Measurements from ENCODE around the gene DCUN1D3. TPM values are rescaled to one million over a fixed set of nuclear protein-coding genes. Genes with fewer than 3 reads are reported as not detected.

Gene DCUN1D3, protein sequence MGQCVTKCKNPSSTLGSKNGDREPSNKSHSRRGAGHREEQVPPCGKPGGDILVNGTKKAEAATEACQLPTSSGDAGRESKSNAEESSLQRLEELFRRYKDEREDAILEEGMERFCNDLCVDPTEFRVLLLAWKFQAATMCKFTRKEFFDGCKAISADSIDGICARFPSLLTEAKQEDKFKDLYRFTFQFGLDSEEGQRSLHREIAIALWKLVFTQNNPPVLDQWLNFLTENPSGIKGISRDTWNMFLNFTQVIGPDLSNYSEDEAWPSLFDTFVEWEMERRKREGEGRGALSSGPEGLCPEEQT
- 8.0 to 10.0 TPM (median 9.4 TPM) in 3 replicates for polyA plus RNA-seq
- polyA plus RNA-seq (2011; ENCODE audit: low read depth) = 14.8 TPM
- polyA plus RNA-seq (2011; cell fraction: cytosol; rRNA removed) = 7.1 and 9.8 TPM in 2 replicates
- 12.2 and 15.4 TPM in 2 replicates for polyA plus RNA-seq (2011; cell fraction: nucleus; rRNA removed)
- 11.5 and 28.0 TPM in 2 replicates for polyA plus RNA-seq (2012; ENCODE audit: low replicate concordance)
- polyA minus RNA-seq = 18.5 to 29.4 TPM (median 27.1 TPM) in 3 replicates
- polyA minus RNA-seq (2011; cell fraction: cytosol; rRNA and poly(A)+ RNA removed) = 14.8 TPM
- polyA minus RNA-seq (2011; cell fraction: nucleus; rRNA and poly(A)+ RNA removed) = 13.1 and 21.9 TPM in 2 replicates

DNA sequence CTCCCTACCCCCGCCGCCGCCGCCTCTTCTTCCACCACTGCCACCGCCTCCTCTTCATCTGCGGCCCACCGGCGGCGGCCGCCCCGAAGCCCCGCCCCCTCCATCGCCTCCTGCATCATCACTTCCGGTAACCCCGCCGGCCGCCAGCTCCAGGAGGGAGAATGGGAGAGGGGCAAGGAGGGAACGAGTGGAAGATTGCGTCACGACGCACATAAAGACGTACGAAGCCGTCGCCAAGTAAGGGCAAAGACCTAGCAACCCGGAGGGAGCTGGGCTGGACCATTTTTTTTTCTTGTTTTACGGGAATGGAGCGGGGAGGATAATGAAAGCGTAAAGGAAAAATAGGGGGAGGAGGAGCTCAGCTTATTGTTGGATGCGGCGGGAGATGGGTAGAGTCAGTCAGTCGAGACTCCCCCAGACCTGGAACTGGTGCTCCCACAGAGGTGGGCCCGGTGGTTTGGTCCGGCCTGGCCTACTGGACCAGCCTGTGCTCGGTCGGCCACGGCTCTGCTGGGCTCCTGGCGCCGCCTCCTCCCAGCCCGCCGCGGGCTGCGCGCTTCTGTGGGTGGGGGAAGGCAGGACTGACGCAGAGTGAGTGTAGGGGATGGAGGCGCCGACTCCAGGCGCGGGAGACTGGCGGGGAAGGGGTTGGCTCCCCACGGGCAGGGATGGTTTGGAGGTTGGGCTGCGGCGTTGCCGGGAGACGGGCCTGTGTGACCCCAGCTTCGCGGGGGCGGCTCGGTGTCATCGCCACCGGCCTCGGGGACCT is at the start of gene DCUN1D3, which contains the start of gene LYRM1:
Gene DCUN1D3 (minus strand): TSS at position 60 of the 769 bp plus-strand sequence. CDS start 37,820 bp downstream, outside the sequence.
Gene LYRM1 (plus strand): TSS at position 473 of the 769 bp plus-strand sequence. CDS start 14,785 bp downstream, outside the sequence.
- Histone ChIP-seq H3K79me2 (ENCODE audit: control insufficient read depth, insufficient read depth, low read length) (peaks cover 56% of the 10 kb centered on the region), H3K4me3 (ENCODE audit: control insufficient read depth in 2 of 3, extremely low read depth in 1 of 3, insufficient read depth in 2 of 3, low read depth in 1 of 3, low read length in 3 of 3) (peak within 1 kb of the TSS; percentile 70 to 86 (median 85)), H3K4me2 (ENCODE audit: control insufficient read depth, extremely low read depth, insufficient read depth, low read depth, low read length) (peak within 1 kb of the TSS; percentile 93), H3K36me3 (ENCODE audit: control insufficient read depth in 2 of 2, extremely low read depth in 1 of 2, insufficient read depth in 2 of 2, low read length in 2 of 2) (peaks cover 3 to 11% of the 10 kb centered on the region in 2 experiments), H3K9me3 (ENCODE audit: control insufficient read depth, low read depth, low read length) (no peaks in the 10 kb centered on the region), H3K27me3 (ENCODE audit: control insufficient read depth, extremely low read depth, insufficient read depth, low read length) (no peaks in the 10 kb centered on the region), H2AFZ (ENCODE audit: control insufficient read depth, low read length) (peak within 1 kb of the TSS; percentile 94), H3K27ac (ENCODE audit: control insufficient read depth, insufficient read depth, low read length) (peak within 1 kb of the TSS; percentile 98), H3K4me1 (ENCODE audit: control insufficient read depth, extremely low read depth, insufficient read depth, low read length) (peaks cover 61% of the 10 kb centered on the region), H3K9me1 (ENCODE audit: control insufficient read depth, extremely low read depth, insufficient read depth, low read length) (peaks cover 3% of the 10 kb centered on the region), H4K20me1 (ENCODE audit: control insufficient read depth, extremely low read depth, insufficient read depth, low read length) (no peaks in the 10 kb centered on the region), H3K9ac (ENCODE audit: control insufficient read depth, extremely low read depth, insufficient read depth, low read length) (peak within 1 kb of the TSS; percentile 97)
- DNase-seq (ENCODE audit: low read depth, low spot score) = peak; percentile 91
- TF ChIP-seq, protein P1, sequence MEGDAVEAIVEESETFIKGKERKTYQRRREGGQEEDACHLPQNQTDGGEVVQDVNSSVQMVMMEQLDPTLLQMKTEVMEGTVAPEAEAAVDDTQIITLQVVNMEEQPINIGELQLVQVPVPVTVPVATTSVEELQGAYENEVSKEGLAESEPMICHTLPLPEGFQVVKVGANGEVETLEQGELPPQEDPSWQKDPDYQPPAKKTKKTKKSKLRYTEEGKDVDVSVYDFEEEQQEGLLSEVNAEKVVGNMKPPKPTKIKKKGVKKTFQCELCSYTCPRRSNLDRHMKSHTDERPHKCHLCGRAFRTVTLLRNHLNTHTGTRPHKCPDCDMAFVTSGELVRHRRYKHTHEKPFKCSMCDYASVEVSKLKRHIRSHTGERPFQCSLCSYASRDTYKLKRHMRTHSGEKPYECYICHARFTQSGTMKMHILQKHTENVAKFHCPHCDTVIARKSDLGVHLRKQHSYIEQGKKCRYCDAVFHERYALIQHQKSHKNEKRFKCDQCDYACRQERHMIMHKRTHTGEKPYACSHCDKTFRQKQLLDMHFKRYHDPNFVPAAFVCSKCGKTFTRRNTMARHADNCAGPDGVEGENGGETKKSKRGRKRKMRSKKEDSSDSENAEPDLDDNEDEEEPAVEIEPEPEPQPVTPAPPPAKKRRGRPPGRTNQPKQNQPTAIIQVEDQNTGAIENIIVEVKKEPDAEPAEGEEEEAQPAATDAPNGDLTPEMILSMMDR (optimal IDR thresholded peaks at IDR 0.05 in 1 of 3, IDR thresholded peaks at IDR 0.05 in 1 of 3, conservative IDR thresholded peaks at IDR 0.05 in 1 of 3; ENCODE audit: extremely low read depth in 1 of 3, insufficient read depth in 2 of 3, low read length in 3 of 3) = no peak
- no peak for TF ChIP-seq EZH2 (IDR thresholded peaks at IDR 0.05; ENCODE audit: low read length)
- FAIRE-seq = no peak
- dilution Hi-C loops (cut with MboI; ENCODE audit: extremely low pct_ligation_motif_present, low sequenced_read_pairs) = no loop called here

DNA sequence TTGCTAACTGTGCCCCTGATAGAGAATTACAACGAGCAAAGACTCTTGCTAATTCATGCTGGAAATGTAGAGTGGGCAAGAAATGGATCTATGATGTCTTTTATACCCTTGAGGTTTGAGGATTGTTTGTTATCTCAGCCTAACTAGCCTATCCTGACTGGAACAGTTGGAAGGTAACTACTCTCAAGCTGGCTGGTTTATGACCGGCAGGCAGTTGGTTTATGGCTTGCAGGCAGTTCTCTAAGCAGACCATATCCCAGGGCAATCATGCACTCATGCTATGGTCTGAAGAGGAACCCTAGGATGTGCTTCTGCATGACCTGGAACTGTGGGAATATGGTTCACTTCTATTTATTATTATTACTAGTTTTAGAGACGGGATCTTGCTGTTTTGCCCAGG is 49.5 kb upstream of the DCUN1D3 start:
- H3K9me1 ChIP-seq (ENCODE audit: control insufficient read depth, extremely low read depth, insufficient read depth, low read length) = no peaks in the 10 kb centered on the region
- dilution Hi-C loops (cut with MboI; ENCODE audit: extremely low pct_ligation_motif_present, low sequenced_read_pairs) = no loop called here
- no peak for TF ChIP-seq EZH2 (IDR thresholded peaks at IDR 0.05; ENCODE audit: low read length)
- TF ChIP-seq, protein P1 (optimal IDR thresholded peaks at IDR 0.05 in 1 of 3, IDR thresholded peaks at IDR 0.05 in 1 of 3, conservative IDR thresholded peaks at IDR 0.05 in 1 of 3; ENCODE audit: extremely low read depth in 1 of 3, insufficient read depth in 2 of 3, low read length in 3 of 3) = no peak
- no peak for DNase-seq (ENCODE audit: low read depth, low spot score)
- H3K9me3 ChIP-seq (ENCODE audit: control insufficient read depth, low read depth, low read length) = no peaks in the 10 kb centered on the region
- H2AFZ ChIP-seq (ENCODE audit: control insufficient read depth, low read length) = no peak overlapping the region
- H3K4me3 ChIP-seq (ENCODE audit: control insufficient read depth in 2 of 3, extremely low read depth in 1 of 3, insufficient read depth in 2 of 3, low read depth in 1 of 3, low read length in 3 of 3) = no peak overlapping the region
- no peak overlapping the region for H3K27ac ChIP-seq (ENCODE audit: control insufficient read depth, insufficient read depth, low read length)
- no peak for FAIRE-seq
- H3K4me1 ChIP-seq (ENCODE audit: control insufficient read depth, extremely low read depth, insufficient read depth, low read length) = peaks cover 9% of the 10 kb centered on the region
- H3K79me2 ChIP-seq (ENCODE audit: control insufficient read depth, insufficient read depth, low read length) = no peaks in the 10 kb centered on the region
- no peaks in the 10 kb centered on the region for H4K20me1 ChIP-seq (ENCODE audit: control insufficient read depth, extremely low read depth, insufficient read depth, low read length)
- no peaks in the 10 kb centered on the region for H3K36me3 ChIP-seq (ENCODE audit: control insufficient read depth in 2 of 2, extremely low read depth in 1 of 2, insufficient read depth in 2 of 2, low read length in 2 of 2)
- H3K27me3 ChIP-seq (ENCODE audit: control insufficient read depth, extremely low read depth, insufficient read depth, low read length) = no peaks in the 10 kb centered on the region
- no peak overlapping the region for H3K4me2 ChIP-seq (ENCODE audit: control insufficient read depth, extremely low read depth, insufficient read depth, low read depth, low read length)
- H3K9ac ChIP-seq (ENCODE audit: control insufficient read depth, extremely low read depth, insufficient read depth, low read length) = no peak overlapping the region

All from keratinocyte (primary cell).